ENCODE measurements around the gene SLC16A5. TPM values are rescaled to one million over a fixed set of nuclear protein-coding genes. Genes with fewer than 3 reads are reported as not detected.

SLC16A5 gene
- total and polyA plus RNA-seq, 2 experiments from 2014 or later = 4.8 to 10.6 TPM

DNA sequence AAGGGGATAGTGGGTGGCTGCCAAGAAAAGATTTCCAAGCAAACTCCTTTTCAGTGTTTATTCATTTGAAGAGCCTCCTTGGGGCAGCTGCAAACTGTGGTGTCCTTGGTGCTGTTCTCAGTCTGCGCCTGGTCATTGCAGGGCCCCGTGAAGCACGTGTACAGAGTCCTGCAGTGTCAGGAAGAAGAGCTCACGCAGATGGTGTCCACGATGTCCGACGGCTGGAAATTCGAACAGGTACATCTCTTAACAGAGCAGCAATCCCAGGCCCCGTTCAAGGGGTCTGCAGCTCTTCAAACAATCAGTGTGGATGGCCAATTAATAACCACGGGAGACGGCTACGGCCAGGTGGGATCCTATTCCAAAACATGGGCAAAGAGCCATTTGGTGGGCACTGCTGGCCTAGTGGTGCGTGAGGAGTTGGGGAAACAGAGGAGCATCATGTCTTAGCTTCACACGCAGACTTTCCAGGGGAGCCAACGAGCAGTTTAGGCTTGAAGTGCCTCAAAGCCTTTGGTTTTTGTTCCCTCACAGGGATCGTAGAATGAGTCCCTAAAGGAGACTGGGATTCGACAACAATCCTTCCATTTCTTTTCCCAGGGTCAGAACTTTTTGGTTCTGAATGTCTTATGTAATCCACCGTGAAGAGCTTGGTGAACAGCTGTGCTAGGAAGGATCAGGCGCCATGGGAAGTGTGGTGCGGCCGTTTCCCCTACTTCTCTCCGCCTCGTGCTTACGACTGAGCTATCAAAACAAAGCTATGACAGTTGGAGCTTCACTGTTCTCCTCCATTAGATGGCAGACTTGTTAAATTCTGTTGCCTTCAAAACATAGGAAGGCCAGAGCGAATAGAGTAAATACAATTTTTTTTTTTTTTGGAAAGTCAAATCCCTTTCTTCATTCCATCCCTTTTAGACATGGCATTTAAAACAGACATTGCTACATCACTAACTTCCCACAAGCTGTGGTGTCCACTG lies 28.1 kb upstream of the SLC16A5 start:
- Histone ChIP-seq H3K27ac (peak overlapping the region; percentile 72), H3K9ac (peak overlapping the region; percentile 30; the same call in 1 of the 2 replicates), H3K4me1 (ENCODE audit: insufficient read depth) (peaks cover 4% of the 10 kb centered on the region; the same call in 1 of the 2 replicates), H3K4me3 (no peak overlapping the region), H3K9me2 (ENCODE audit: insufficient read depth) (no peaks in the 10 kb centered on the region), H3K79me2 (ENCODE audit: insufficient read depth) (peaks cover 15% of the 10 kb centered on the region; the same call in 1 of the 2 replicates), H3K9me3 (ENCODE audit: low read depth) (no peaks in the 10 kb centered on the region), H3K36me3 (ENCODE audit: low read depth) (peaks cover 19% of the 10 kb centered on the region; the same call in 1 of the 2 replicates), H2AFZ (0 out of 2 replicates have a peak overlapping the region, but pooled peaks have one; percentile 54), H4K20me1 (ENCODE audit: insufficient read depth) (no peaks in the 10 kb centered on the region), H3K4me2 (ENCODE audit: unreplicated experiment) (peak overlapping the region; percentile 24), H3K27me3 (replicated peaks; ENCODE audit: insufficient read depth) (no peaks in the 10 kb centered on the region), H3F3A (ENCODE audit: insufficient read depth) (peaks cover 17% of the 10 kb centered on the region; the same call in 1 of the 2 replicates)
- 57 to 58% methylated on average over 25 of the region's 25 CpGs for WGBS, 2 experiments (ENCODE audit: low coverage in 1 of 2, low lambda C conversion rate in 2 of 2, missing lambda C conversion rate in 2 of 2)
- in situ Hi-C loops (cut with MboI) = no loop called here
- TF ChIP-seq EZH2 (IDR thresholded peaks at IDR 0.05; ENCODE audit: insufficient read depth, poor library complexity, severe bottlenecking) (no peak), EZH2phosphoT487 (IDR thresholded peaks at IDR 0.05; ENCODE audit: insufficient read depth, low read depth) (no peak)
- peak; percentile 85 for DNase-seq

DNA sequence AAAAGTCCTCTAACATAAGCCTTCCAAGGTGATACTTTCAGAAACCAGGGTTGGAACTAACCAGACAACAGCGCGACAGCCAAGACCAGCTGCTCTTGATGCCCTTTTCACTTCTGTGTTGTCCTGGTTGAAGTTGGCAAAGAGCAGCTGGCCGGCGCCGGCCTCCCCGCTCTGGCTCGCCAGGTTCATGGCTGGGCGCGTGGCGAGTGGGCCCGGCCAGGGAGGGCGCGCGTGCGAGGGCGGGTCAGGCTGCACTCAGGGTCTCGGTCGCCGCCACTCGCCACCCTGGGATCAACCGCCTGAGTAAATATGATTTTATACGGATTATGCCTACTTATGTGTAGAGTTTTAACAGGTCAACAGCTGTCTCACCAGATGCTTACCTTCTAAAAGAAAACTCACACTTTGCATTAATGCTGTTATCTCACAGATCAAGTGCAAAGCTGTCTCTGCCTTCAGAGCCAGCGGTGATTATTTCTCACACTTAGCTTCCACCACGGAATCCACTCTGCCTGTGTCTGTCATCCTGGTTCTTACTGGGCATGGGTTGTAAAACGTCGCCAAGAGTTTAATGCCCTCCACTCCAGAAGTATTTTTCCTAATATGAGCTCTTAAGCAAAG lies 27.2 kb upstream of the SLC16A5 start:
- 0 out of 2 replicates have a peak overlapping the region, but pooled peaks have one; percentile 54 for H2AFZ ChIP-seq
- no peaks in the 10 kb centered on the region for H3K9me2 ChIP-seq (ENCODE audit: insufficient read depth)
- H3F3A ChIP-seq (ENCODE audit: insufficient read depth) = peaks cover 17% of the 10 kb centered on the region; the same call in 1 of the 2 replicates
- H3K36me3 ChIP-seq (ENCODE audit: low read depth) = peaks cover 16% of the 10 kb centered on the region; the same call in 1 of the 2 replicates
- in situ Hi-C loops (cut with MboI) = no loop called here
- no peaks in the 10 kb centered on the region for H3K27me3 ChIP-seq (replicated peaks; ENCODE audit: insufficient read depth)
- no peaks in the 10 kb centered on the region for H4K20me1 ChIP-seq (ENCODE audit: insufficient read depth)
- H3K9me3 ChIP-seq (ENCODE audit: low read depth) = no peaks in the 10 kb centered on the region
- 95 to 96% methylated on average over 20 to 26 of the region's 26 CpGs for WGBS, 2 experiments (ENCODE audit: low coverage in 1 of 2, low lambda C conversion rate in 2 of 2, missing lambda C conversion rate in 2 of 2)
- peak overlapping the region; percentile 72 for H3K27ac ChIP-seq
- peak overlapping the region; percentile 30; the same call in 1 of the 2 replicates for H3K9ac ChIP-seq
- no peak for DNase-seq
- H3K4me3 ChIP-seq = no peak overlapping the region
- TF ChIP-seq EZH2 (IDR thresholded peaks at IDR 0.05; ENCODE audit: insufficient read depth, poor library complexity, severe bottlenecking) (no peak), EZH2phosphoT487 (IDR thresholded peaks at IDR 0.05; ENCODE audit: insufficient read depth, low read depth) (no peak)
- peaks cover 10% of the 10 kb centered on the region; the same call in 1 of the 2 replicates for H3K79me2 ChIP-seq (ENCODE audit: insufficient read depth)
- peak overlapping the region; percentile 24 for H3K4me2 ChIP-seq (ENCODE audit: unreplicated experiment)
- peaks cover 7% of the 10 kb centered on the region; the same call in 1 of the 2 replicates for H3K4me1 ChIP-seq (ENCODE audit: insufficient read depth)

DNA sequence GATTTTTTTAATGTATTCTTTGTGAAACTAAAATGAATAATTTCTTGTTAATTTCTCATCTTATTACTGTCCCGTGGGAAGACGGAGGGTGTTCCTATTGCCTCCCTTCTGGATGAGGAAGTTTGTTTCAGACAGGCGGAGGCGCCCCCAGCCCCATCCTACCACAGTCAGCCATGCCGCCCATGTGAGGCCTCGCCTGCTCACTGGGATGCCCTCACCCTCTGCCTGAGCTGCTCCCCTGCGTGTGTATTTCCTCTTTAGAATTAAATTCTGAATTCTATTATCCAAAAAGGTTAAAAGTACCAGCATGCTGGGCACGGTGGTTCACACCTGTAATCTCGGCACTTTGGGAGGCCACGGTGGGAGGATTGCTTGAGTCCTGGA lies 26.7 kb upstream of the SLC16A5 start:
- H3K36me3 ChIP-seq (ENCODE audit: low read depth) = peaks cover 16% of the 10 kb centered on the region; the same call in 1 of the 2 replicates
- TF ChIP-seq EZH2phosphoT487 (IDR thresholded peaks at IDR 0.05; ENCODE audit: insufficient read depth, low read depth) (no peak), EZH2 (IDR thresholded peaks at IDR 0.05; ENCODE audit: insufficient read depth, poor library complexity, severe bottlenecking) (no peak)

DNA sequence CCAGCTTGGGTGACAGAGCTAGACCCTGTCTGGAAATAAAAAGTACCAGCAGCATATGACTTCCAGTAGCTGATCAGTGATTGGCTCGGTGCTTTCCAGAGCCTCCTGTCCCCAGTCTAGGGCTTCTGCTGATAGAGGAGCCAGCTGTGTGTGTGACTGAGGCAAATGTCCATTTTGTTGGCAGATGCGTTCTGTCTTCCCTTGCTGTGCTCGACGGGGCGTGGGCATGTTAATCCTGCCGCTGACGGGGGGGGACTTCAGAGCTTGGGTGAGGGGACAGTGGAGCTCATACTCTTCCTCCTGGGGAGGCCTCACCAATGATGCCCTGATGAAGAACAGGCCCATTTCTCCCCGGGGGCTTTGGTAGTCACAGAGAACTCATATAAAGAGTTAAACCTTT lies 26.1 kb upstream of the SLC16A5 start:
- Histone ChIP-seq H4K20me1 (ENCODE audit: insufficient read depth) (no peaks in the 10 kb centered on the region), H3K9me3 (ENCODE audit: low read depth) (no peaks in the 10 kb centered on the region), H3K9ac (no peak overlapping the region), H3K4me3 (no peak overlapping the region), H3K79me2 (ENCODE audit: insufficient read depth) (peaks cover 1% of the 10 kb centered on the region; the same call in 1 of the 2 replicates), H3K4me2 (ENCODE audit: unreplicated experiment) (no peak overlapping the region), H3K27me3 (replicated peaks; ENCODE audit: insufficient read depth) (no peaks in the 10 kb centered on the region), H3F3A (ENCODE audit: insufficient read depth) (peaks cover 17% of the 10 kb centered on the region; the same call in 1 of the 2 replicates), H3K4me1 (ENCODE audit: insufficient read depth) (peaks cover 11% of the 10 kb centered on the region; the same call in 1 of the 2 replicates), H2AFZ (no peak overlapping the region), H3K36me3 (ENCODE audit: low read depth) (peaks cover 16% of the 10 kb centered on the region; the same call in 1 of the 2 replicates), H3K9me2 (ENCODE audit: insufficient read depth) (no peaks in the 10 kb centered on the region), H3K27ac (no peak overlapping the region)
- 89 to 90% methylated on average over 8 of the region's 8 CpGs for WGBS, 2 experiments (ENCODE audit: low coverage in 1 of 2, low lambda C conversion rate in 2 of 2, missing lambda C conversion rate in 2 of 2)
- DNase-seq = no peak
- TF ChIP-seq EZH2 (IDR thresholded peaks at IDR 0.05; ENCODE audit: insufficient read depth, poor library complexity, severe bottlenecking) = no peak
- in situ Hi-C loops (cut with MboI) = no loop called here

More for the DNA sequence above, 26.7 kb upstream of the SLC16A5 start:
- Histone ChIP-seq H3K27ac (no peak overlapping the region), H3K4me1 (ENCODE audit: insufficient read depth) (peaks cover 11% of the 10 kb centered on the region; the same call in 1 of the 2 replicates), H3K79me2 (ENCODE audit: insufficient read depth) (peaks cover 7% of the 10 kb centered on the region; the same call in 1 of the 2 replicates), H3F3A (ENCODE audit: insufficient read depth) (peaks cover 17% of the 10 kb centered on the region; the same call in 1 of the 2 replicates), H3K4me3 (no peak overlapping the region), H2AFZ (no peak overlapping the region), H3K9ac (no peak overlapping the region), H3K27me3 (replicated peaks; ENCODE audit: insufficient read depth) (no peaks in the 10 kb centered on the region), H3K9me2 (ENCODE audit: insufficient read depth) (no peaks in the 10 kb centered on the region), H3K9me3 (ENCODE audit: low read depth) (no peaks in the 10 kb centered on the region), H4K20me1 (ENCODE audit: insufficient read depth) (no peaks in the 10 kb centered on the region), H3K4me2 (ENCODE audit: unreplicated experiment) (no peak overlapping the region)
- DNase-seq = no peak
- WGBS, 2 experiments (ENCODE audit: low coverage in 1 of 2, low lambda C conversion rate in 2 of 2, missing lambda C conversion rate in 2 of 2) = 95 to 97% methylated on average over 9 to 10 of the region's 10 CpGs
- in situ Hi-C loops (cut with MboI) = no loop called here
